Retinal pigment epithelial cell (primary cell): ENCODE measurements around the gene PARVA.

Experiments
- DNase-seq: peaks from one replicate; pipeline ENCODE4 v3.0.0-alpha.2; 2010; ENCODE audit warnings: low read depth
- H3K4me3 ChIP-seq: 2 replicates; pipeline ENCODE4 v1.5.1; 2011; ENCODE audit warnings: mild to moderate bottlenecking, low read length, control low read depth, moderate library complexity
- CTCF ChIP-seq: conservative IDR thresholded peaks from 2 replicates; pipeline ENCODE4 v1.5.1; 2011; ENCODE audit warnings: low read depth, low read length, control low read depth, inconsistent platforms

The PARVA gene

GRCh38 chr11:12429155-12429554, 51.8 kb downstream of the PARVA start:
- DNase-seq = no peak
- no peak overlapping the region for H3K4me3 ChIP-seq
- no peak for TF ChIP-seq CTCF

GRCh38 chr11:12430351-12430750, 53.0 kb downstream of the PARVA start:
- peak; percentile 87 for DNase-seq
- no peak for TF ChIP-seq CTCF
- H3K4me3 ChIP-seq = no peak overlapping the region

DNA sequence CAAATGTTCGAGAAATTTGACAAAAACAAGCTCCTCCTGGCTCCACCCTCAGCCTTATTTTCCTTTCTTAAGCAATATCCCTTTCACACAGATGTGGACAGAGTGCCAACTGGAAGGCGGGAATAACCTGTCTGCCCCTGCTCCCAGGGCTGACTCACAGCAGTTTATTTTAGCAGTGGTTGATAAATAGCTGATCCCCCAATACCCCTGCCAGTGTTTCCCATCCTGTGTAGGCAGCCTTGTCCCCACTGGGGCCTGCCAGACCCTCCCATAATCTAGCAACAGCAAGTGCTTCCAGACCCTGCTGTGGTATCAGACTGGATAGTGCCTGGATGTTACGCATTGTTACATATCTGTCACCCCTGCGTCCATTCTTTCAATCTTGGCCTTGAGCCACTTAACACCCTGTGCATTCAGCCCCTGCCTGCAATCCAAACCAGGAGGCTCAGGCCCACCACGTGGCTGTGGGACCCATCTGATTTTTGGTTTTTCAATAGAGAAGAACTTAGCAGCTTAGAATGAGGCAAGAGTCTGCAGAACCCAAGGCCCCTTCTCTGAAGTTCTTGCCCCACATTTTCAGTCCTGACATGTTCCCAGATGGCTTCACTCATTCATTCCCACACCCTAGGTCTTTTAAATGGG, 53.7 kb downstream of the PARVA start:
- no peak for TF ChIP-seq CTCF
- DNase-seq = peak; percentile 79
- H3K4me3 ChIP-seq = no peak overlapping the region

DNA sequence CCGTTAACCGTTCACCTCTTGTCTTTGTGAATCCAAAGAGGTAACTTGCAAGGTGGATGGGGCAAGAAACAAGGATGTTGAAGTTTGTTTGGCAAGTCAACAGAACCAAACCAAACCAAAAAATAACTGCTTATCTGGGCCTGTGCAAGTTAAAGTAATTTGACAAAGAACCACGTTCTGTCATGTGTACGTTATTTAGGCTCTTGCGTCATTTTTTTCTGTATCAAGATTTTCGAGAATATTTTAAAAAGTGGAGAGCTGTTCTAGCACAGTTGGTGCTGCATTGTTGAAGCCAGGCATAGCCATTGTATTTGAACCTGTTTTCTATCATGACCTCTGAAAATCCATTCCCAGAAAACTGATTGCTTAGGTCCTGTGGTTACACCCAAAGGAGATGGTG, 55.1 kb downstream of the PARVA start:
- TF ChIP-seq CTCF = no peak
- no peak overlapping the region for H3K4me3 ChIP-seq
- no peak for DNase-seq

GRCh38 chr11:12433121-12433520, 55.8 kb downstream of the PARVA start:
- TF ChIP-seq CTCF = no peak
- H3K4me3 ChIP-seq = no peak overlapping the region
- DNase-seq = no peak

DNA sequence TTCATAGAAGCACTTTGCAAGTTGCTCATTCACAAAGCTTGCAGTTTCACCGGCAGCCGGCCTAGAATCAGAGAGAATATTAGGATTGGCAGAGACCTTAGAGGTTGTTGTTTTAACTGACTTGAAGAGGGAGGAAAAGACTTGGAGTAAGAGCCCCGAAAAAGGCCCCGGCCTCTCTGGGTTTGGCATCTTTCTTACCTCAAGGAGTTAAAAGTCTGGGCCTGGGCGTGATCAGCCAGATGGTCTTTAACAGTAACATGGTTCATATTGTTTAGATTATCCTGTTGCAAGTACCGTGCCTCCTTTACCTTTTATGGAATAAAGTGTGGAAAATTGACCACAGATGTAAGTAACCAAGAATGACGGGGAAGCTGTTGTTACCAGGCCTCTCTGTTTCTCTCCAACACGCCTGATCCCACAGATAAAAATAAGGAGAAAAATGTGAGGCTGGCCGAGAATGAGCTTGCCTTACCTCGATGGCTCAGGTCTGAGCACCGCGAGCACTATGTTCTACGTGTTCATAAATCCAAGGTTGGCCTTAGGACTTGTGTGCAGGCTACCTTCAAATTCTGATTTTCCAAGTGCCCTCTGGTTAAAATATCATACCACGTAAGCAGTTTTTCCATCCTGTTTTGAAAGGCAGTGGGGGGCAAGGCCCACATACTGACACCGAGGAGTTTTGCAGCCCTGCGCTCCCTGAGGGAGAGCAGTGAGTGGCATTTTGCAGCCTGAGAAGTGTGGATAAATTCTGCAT, 56.4 kb downstream of the PARVA start:
- no peak for TF ChIP-seq CTCF
- no peak overlapping the region for H3K4me3 ChIP-seq

GRCh38 chr11:12434325-12434654, 56.9 kb downstream of the PARVA start:
- DNase-seq = no peak
- no peak overlapping the region for H3K4me3 ChIP-seq
- no peak for TF ChIP-seq CTCF

More for the DNA sequence above, 56.4 kb downstream of the PARVA start:
- DNase-seq = no peak
